NCI-H82 treated with DMSO at 0.1 percent for 48 hours (cell line): ENCODE results near the gene PRAMEF27.
"Not testable (repeated sequence)": the region's sequence is repeated elsewhere in the genome, so short reads cannot be mapped to it uniquely, and the experiment has no call there.

Experiments used
- DNase-seq: peaks from one replicate; lab custom pipeline; 2025; ENCODE audit not compliant: unreplicated experiment; lab: John Stamatoyannopoulos, UW

The PRAMEF27 gene

GRCh38 chr1:13056475-13056874, at the start of gene PRAMEF27:
TSS of gene PRAMEF27 (minus strand) at chr1:13056575. CDS start at chr1:13053659, 2,916 bp downstream.
- DNase-seq: not testable (repeated sequence)

DNA sequence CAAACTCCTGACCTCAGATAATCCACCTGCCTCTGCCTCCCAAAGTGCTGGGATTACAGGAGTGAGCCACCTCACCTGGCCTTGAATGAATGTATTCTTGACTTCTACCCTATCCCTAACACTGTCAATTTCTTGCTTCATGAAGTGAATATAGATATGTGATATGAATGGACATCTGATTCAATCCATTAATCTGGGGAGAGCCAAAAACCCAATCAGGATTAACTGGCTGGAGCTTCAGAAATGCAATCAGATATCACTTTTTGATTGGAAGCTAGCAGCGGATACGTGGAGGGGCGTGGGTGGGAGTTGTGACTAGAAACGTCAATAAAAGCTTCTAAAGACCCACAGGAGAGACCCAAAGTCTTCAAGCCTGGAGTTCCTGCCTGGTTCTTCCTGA, 14.1 kb upstream of the PRAMEF27 start, which contains the start of gene PRAMEF25:
Gene PRAMEF25, plus strand, starts transcription at position 301 of the 400 bp plus-strand sequence. CDS start 2,920 bp downstream, outside the sequence.
- not testable (repeated sequence) for DNase-seq

DNA sequence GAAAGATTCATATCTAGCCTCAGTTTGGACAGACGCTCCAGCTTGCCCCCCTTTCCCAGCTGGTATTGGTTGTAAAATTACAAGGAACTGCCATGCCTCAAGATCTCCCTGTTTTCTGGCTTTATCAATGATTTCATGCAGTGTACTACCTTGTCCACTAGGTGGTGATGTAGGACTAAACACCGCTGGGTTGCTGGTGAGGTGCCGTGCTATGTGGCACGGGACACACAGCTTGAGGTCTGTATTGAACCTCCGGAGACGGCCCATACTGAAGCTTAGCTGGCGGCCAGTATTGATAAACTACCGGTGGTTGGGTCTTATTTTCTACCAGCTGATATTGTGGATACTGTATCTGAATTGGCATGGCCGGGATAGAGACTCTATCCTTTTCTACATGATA, 36.5 kb downstream of the PRAMEF27 start:
- not testable (repeated sequence) for DNase-seq

- not testable (repeated sequence) for DNase-seq
Observed at GRCh38 chr1:13011932-13012331, 44.4 kb downstream of the PRAMEF27 start.

- DNase-seq: not testable (repeated sequence)
Observed at GRCh38 chr1:13009348-13009747, 47.0 kb downstream of the PRAMEF27 start.

GRCh38 chr1:13005732-13006131, 50.6 kb downstream of the PRAMEF27 start:
- not testable (repeated sequence) for DNase-seq
